GM23248 (cell line): ENCODE data around the gene TET2. TPM values are rescaled to one million over a fixed set of nuclear protein-coding genes. Genes with fewer than 3 reads are reported as not detected.
A peak's percentile ranks its signal among the peaks of the same experiment; 100 is the strongest.

Experiments used
- DNase-seq: peaks from one replicate; pipeline ENCODE4 v3.0.0-alpha.2; 2015
- H2AFZ ChIP-seq: fragments of 200-600 bp; sonication (generic); 2 replicates; pipeline ENCODE4 v1.6.1; 2016; ENCODE audit warnings: antibody characterized with exemption
- H3F3A ChIP-seq: fragments of 200-600 bp; sonication (generic); 2 replicates; pipeline ENCODE4 v1.6.1; 2016; ENCODE audit warnings: mild to moderate bottlenecking, antibody characterized with exemption, mixed run types; ENCODE audit not compliant: insufficient read depth
- H3K27ac ChIP-seq: fragments of 200-600 bp; sonication (generic); 2 replicates; pipeline ENCODE4 v1.5.1; 2016; ENCODE audit warnings: mild to moderate bottlenecking
- H3K27me3 ChIP-seq: fragments of 200-600 bp; sonication (generic); replicated peaks from 2 replicates; pipeline ENCODE4 v1.6.1; 2016; ENCODE audit warnings: mild to moderate bottlenecking; ENCODE audit not compliant: insufficient read depth
- H3K36me3 ChIP-seq: fragments of 200-600 bp; sonication (generic); 2 replicates; pipeline ENCODE4 v1.6.1; 2016; ENCODE audit warnings: low read depth, mild to moderate bottlenecking
- H3K4me1 ChIP-seq: fragments of 200-600 bp; sonication (generic); 2 replicates; pipeline ENCODE4 v1.6.1; 2016; ENCODE audit warnings: mild to moderate bottlenecking; ENCODE audit not compliant: insufficient read depth
- H3K4me2 ChIP-seq: fragments of 200-600 bp; sonication (generic); one replicate; pipeline ENCODE4 v1.6.1; 2016; ENCODE audit warnings: mild to moderate bottlenecking; ENCODE audit not compliant: unreplicated experiment
- H3K4me3 ChIP-seq: fragments of 200-600 bp; sonication (generic); 2 replicates; pipeline ENCODE4 v1.5.1; 2016; ENCODE audit warnings: mild to moderate bottlenecking
- H3K79me2 ChIP-seq: fragments of 200-600 bp; sonication (generic); 2 replicates; pipeline ENCODE4 v1.6.1; 2016; ENCODE audit warnings: mild to moderate bottlenecking; ENCODE audit not compliant: insufficient read depth
- H3K9ac ChIP-seq: fragments of 200-600 bp; sonication (generic); 2 replicates; pipeline ENCODE4 v1.6.1; 2016; ENCODE audit warnings: mild to moderate bottlenecking
- H3K9me2 ChIP-seq: fragments of 200-600 bp; sonication (generic); 2 replicates; pipeline ENCODE4 v1.6.1; 2016; ENCODE audit warnings: mixed run types, mild to moderate bottlenecking, moderate library complexity; ENCODE audit not compliant: insufficient read depth
- H3K9me3 ChIP-seq: fragments of 200-600 bp; sonication (generic); one replicate; pipeline ENCODE4 v1.6.1; 2017; ENCODE audit warnings: low read depth
- H4K20me1 ChIP-seq: fragments of 200-600 bp; sonication (generic); 2 replicates; pipeline ENCODE4 v1.6.0; 2016; ENCODE audit not compliant: insufficient read depth
- EZH2 ChIP-seq: fragments of 200-600 bp; sonication (generic); IDR thresholded peaks from 2 replicates; pipeline ENCODE4 v1.6.1; 2018; ENCODE audit warnings: antibody characterized with exemption, mild to moderate bottlenecking; ENCODE audit not compliant: insufficient read depth, poor library complexity, severe bottlenecking
- EZH2phosphoT487 ChIP-seq: fragments of 200-600 bp; sonication (generic); IDR thresholded peaks from 2 replicates; pipeline ENCODE4 v1.6.1; 2018; ENCODE audit warnings: antibody characterized with exemption, moderate library complexity, mild to moderate bottlenecking, low read depth; ENCODE audit not compliant: insufficient read depth
- WGBS, 2 experiments: methylation state at CpG; one replicate each; pipeline ENCODE4 v1.1.6; 2015 to 2017; ENCODE audit warnings: low lambda C conversion rate in 2 of 2, low coverage in 1 of 2; ENCODE audit errors: missing lambda C conversion rate in 2 of 2; 5-methylcytosine and 5-hydroxymethylcytosine counted together
- in situ Hi-C: fragments of 300-500 bp; cut with MboI; formaldehyde crosslinking; loops from 2 replicates; pipeline ENCODE4 v1.15.0; 2020
- polyA plus RNA-seq: library from polyadenylated mRNA; unstranded; fragments of >200 nt; fragmentation: Nextera tagmentation; extraction: Ambion mirVana; gene quantifications from 2 replicates; pipeline ENCODE4 v1.2.1, GENCODE V29; 2016
- total RNA-seq: library from RNA; depleted of rRNA; stranded (reverse); fragments of >200 nt; shearing (Covaris generic); gene quantifications from 2 replicates; pipeline ENCODE4 v1.2.3, GENCODE V29; 2014

TET2 gene
- total and polyA plus RNA-seq, 2 experiments from 2014 or later: 5.6 to 5.7 TPM

DNA sequence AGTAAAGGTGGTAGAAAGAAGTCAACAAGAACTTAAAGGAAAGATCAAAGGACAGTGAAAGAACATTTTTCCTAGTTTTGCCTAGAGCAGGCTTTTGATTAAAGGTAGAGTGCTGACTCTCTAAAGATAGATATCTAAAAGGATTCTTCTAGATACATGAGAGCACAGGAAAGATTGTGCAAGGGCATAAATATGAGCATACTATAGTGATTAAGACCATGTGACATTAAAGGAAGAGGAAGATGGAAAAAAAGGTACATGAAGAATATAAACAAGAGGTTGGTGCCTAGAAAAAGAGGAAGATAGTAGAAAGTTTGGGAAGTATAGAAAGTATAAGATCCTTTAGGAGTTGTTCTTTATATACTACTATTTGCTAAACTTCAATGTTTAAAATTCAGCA lies 26.1 kb upstream of the TET2 start:
- in situ Hi-C loops: no loop called here
- H3K4me3 ChIP-seq: no peak overlapping the region
- no peak overlapping the region for H3K9ac ChIP-seq
- no peaks in the 10 kb centered on the region for H3F3A ChIP-seq
- no peaks in the 10 kb centered on the region for H3K9me3 ChIP-seq
- H4K20me1 ChIP-seq: no peaks in the 10 kb centered on the region
- no peak overlapping the region for H3K27ac ChIP-seq
- H3K27me3 ChIP-seq: no peaks in the 10 kb centered on the region
- H3K4me2 ChIP-seq: no peak overlapping the region
- H3K9me2 ChIP-seq: no peaks in the 10 kb centered on the region
- H2AFZ ChIP-seq: no peak overlapping the region
- no peaks in the 10 kb centered on the region; the same call in 1 of the 2 replicates for H3K4me1 ChIP-seq
- TF ChIP-seq EZH2 (no peak), EZH2phosphoT487 (no peak)
- no peaks in the 10 kb centered on the region for H3K79me2 ChIP-seq
- H3K36me3 ChIP-seq: no peaks in the 10 kb centered on the region
- no peak for DNase-seq

DNA sequence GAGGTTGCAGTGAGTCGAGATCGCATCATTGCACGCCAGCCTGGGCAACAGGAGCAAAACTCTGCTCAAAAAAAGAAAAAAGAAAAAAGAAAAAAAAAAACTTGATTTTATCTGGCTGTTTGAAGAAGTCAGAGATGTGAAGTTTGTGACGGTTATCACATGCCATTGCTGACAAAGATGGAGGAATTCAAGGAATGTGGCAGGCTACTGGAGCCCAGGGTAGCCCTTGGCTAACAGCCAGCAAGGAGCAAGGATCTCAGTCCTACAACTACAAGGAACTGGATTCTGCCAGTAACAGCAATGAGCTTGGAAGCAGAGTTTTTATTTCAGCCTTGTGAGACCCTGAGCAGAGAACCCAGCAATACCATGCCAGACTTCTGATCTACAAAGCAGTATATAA lies 24.3 kb upstream of the TET2 start:
- no peaks in the 10 kb centered on the region for H3K9me2 ChIP-seq
- in situ Hi-C loops: no loop called here
- H3F3A ChIP-seq: no peaks in the 10 kb centered on the region
- WGBS, 2 experiments: 48 to 53% methylated on average over 4 of the region's 4 CpGs
- H3K79me2 ChIP-seq: no peaks in the 10 kb centered on the region
- H3K4me2 ChIP-seq: no peak overlapping the region
- no peaks in the 10 kb centered on the region for H3K27me3 ChIP-seq
- no peaks in the 10 kb centered on the region for H4K20me1 ChIP-seq
- H3K4me1 ChIP-seq: no peaks in the 10 kb centered on the region; the same call in 1 of the 2 replicates
- H3K9ac ChIP-seq: no peak overlapping the region
- no peak overlapping the region for H2AFZ ChIP-seq
- H3K9me3 ChIP-seq: no peaks in the 10 kb centered on the region
- no peak overlapping the region for H3K27ac ChIP-seq
- peak; percentile 14 for DNase-seq
- H3K4me3 ChIP-seq: no peak overlapping the region
- TF ChIP-seq EZH2 (no peak), EZH2phosphoT487 (no peak)
- no peaks in the 10 kb centered on the region for H3K36me3 ChIP-seq

DNA sequence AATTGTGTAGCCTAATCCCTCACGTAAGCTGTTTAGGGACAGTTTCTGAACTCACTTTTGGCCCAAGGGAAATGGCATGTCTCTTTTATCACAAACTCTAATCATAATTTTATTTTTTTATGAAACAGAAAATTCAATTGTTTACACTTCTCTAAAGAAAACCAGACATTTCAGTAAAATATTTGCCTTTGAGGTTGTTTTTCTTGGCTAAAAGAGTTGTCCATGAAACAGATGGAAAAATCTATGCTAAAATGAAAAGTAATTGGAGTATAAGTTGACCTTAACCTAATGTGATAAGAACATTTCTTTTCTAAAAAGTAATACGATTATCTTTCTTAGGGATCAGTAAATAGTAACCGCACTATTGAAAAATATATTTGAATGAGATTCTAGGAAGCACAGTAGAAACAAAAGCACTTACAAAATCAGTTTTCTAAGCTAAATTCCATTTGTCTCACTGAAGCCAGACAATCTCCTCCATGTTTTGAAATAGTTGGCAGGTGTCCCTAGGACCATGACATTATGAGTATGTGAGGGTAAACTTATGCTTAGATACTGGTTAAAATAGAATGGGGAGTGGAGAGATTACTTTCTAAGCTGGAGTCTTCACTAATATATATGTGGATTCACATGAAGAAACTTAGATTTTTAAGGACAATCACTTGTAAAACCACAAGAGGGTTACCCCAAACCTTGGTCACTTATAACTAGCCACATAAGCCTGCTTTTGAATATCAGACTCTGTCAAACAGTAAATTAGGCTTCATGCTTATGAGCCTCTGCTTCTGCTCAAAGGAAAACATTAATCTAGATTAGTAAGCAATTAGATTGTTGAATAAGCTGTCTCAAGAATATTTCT lies 20.1 kb upstream of the TET2 start:
- WGBS, 2 experiments: 65 to 70% methylated on average over 3 of the region's 3 CpGs
- TF ChIP-seq EZH2: no peak
- Histone ChIP-seq H3K9me3 (no peaks in the 10 kb centered on the region), H3F3A (no peaks in the 10 kb centered on the region), H3K4me3 (no peak overlapping the region), H3K4me2 (no peak overlapping the region), H3K27ac (no peak overlapping the region), H4K20me1 (no peaks in the 10 kb centered on the region), H2AFZ (no peak overlapping the region), H3K27me3 (no peaks in the 10 kb centered on the region), H3K4me1 (no peaks in the 10 kb centered on the region; the same call in 1 of the 2 replicates), H3K9ac (no peak overlapping the region), H3K9me2 (no peaks in the 10 kb centered on the region), H3K79me2 (no peaks in the 10 kb centered on the region), H3K36me3 (no peaks in the 10 kb centered on the region)
- in situ Hi-C loops: no loop called here
- DNase-seq: peak; percentile 23

DNA sequence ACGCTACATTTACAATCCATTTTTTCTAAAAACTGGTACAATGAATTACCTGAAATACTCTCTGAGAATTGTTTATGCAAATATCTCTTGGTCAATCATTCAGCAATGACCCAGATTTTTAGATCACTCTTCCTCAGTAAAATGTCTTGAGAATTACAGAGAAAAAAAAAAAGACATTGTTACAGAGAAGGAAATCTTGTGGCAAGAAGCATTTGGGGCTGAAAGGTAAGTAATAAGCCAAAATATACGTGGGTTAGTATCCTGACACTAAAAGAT lies 19.6 kb upstream of the TET2 start:
- H3K9ac ChIP-seq: no peak overlapping the region
- in situ Hi-C loops: no loop called here
- no peak for DNase-seq
- H3K4me2 ChIP-seq: no peak overlapping the region
- H3K27me3 ChIP-seq: no peaks in the 10 kb centered on the region
- H3K4me3 ChIP-seq: no peak overlapping the region
- H3K36me3 ChIP-seq: no peaks in the 10 kb centered on the region
- TF ChIP-seq EZH2phosphoT487: no peak
- no peak for TF ChIP-seq EZH2
- H3K27ac ChIP-seq: no peak overlapping the region
- no peak overlapping the region for H2AFZ ChIP-seq
- H3F3A ChIP-seq: no peaks in the 10 kb centered on the region
- H3K9me3 ChIP-seq: no peaks in the 10 kb centered on the region
- H3K9me2 ChIP-seq: no peaks in the 10 kb centered on the region
- H3K4me1 ChIP-seq: no peaks in the 10 kb centered on the region; the same call in 1 of the 2 replicates
- no peaks in the 10 kb centered on the region for H3K79me2 ChIP-seq
- no peaks in the 10 kb centered on the region for H4K20me1 ChIP-seq
- WGBS, 2 experiments: 26 to 27% methylated on average over 2 of the region's 2 CpGs

DNA sequence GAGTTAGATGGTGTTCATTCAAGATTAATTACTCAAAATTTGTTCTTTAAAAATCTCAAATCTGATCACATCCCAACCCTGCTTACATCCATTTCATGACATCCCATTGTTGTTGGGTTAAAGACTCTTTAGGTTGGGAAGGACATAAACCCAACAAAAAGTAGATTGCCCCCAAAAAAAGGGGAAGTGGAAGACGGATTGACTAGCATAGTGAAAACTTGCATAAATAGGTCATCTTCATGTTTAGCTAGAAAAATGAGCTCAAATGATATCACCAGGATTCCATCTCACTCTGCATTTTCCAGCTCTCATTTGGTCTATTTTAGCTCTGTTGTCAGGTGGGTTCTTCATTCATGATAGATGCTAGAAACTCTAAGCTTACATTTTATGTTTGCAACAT lies 18.5 kb upstream of the TET2 start:
- no peak for DNase-seq
- no peak overlapping the region for H3K27ac ChIP-seq
- no peak overlapping the region for H2AFZ ChIP-seq
- TF ChIP-seq EZH2: no peak
- no peak for TF ChIP-seq EZH2phosphoT487
- H3K4me1 ChIP-seq: no peaks in the 10 kb centered on the region
- 0 to 4% methylated on average over 1 of the region's 1 CpG for WGBS, 2 experiments
- H3K9me3 ChIP-seq: no peaks in the 10 kb centered on the region
- no peak overlapping the region for H3K4me2 ChIP-seq
- H3K9me2 ChIP-seq: no peaks in the 10 kb centered on the region
- H3K27me3 ChIP-seq: no peaks in the 10 kb centered on the region
- in situ Hi-C loops: no loop called here
- H3K4me3 ChIP-seq: no peak overlapping the region
- no peaks in the 10 kb centered on the region for H3K36me3 ChIP-seq
- no peaks in the 10 kb centered on the region for H3K79me2 ChIP-seq
- no peak overlapping the region for H3K9ac ChIP-seq
- no peaks in the 10 kb centered on the region for H4K20me1 ChIP-seq
- H3F3A ChIP-seq: no peaks in the 10 kb centered on the region
